Loucy (cell line): Measurements from ENCODE around the gene STRA8.

Experiments used
- EZH2phosphoT487 ChIP-seq: fragments of 200-600 bp; IDR thresholded peaks from 2 replicates; pipeline ENCODE4 v1.6.1; 2018; ENCODE audit warnings: antibody characterized with exemption, mild to moderate bottlenecking, moderate library complexity, borderline replicate concordance
- TF ChIP-seq, protein P1 (sequence below): fragments of 200-600 bp; sonication (generic); conservative IDR thresholded peaks from 2 replicates; pipeline ENCODE4 v1.5.1; 2014; ENCODE audit warnings: mild to moderate bottlenecking, antibody characterized with exemption, low read length

DNA sequence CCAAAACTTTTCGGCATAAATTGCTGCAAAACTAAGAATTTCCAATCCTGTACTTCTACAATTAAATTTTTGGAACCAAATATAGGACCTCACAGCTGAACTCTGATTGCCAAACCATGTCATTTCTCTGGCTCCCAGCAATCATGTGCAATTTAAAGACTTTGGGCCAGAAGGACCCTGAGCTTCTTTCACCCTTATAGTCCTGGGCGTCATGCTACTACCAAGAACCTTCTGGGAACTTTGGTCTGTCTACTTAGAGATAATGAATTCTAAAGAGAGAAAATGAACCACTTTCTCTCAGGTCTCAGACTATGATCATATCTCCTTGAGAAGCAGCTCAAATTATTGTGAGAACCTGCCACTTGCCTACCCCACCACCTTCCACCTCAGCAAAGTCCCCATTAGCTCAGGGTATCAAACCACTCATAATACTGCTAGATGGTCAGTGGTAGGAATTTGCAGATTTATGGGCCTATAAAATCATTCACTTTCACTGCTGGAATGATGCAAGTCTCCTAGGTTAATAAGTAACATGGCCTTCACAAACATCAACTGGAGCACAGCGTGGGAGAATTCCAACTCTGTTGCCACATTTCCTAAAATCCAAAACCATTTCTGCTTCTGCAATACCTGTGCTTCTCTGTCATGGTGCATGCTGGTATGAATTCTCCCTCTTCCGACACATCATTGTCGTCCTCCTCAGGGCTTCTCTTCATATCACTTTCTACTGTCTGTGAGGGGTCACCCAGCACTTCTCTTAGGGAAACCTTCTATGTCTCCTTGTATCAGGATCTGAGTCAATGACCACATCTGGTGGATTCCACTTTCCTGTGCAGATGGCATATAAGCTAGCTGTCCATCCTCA, 15.8 kb upstream of the STRA8 start:
- TF ChIP-seq, protein P1, sequence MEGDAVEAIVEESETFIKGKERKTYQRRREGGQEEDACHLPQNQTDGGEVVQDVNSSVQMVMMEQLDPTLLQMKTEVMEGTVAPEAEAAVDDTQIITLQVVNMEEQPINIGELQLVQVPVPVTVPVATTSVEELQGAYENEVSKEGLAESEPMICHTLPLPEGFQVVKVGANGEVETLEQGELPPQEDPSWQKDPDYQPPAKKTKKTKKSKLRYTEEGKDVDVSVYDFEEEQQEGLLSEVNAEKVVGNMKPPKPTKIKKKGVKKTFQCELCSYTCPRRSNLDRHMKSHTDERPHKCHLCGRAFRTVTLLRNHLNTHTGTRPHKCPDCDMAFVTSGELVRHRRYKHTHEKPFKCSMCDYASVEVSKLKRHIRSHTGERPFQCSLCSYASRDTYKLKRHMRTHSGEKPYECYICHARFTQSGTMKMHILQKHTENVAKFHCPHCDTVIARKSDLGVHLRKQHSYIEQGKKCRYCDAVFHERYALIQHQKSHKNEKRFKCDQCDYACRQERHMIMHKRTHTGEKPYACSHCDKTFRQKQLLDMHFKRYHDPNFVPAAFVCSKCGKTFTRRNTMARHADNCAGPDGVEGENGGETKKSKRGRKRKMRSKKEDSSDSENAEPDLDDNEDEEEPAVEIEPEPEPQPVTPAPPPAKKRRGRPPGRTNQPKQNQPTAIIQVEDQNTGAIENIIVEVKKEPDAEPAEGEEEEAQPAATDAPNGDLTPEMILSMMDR: no peak
- TF ChIP-seq EZH2phosphoT487: no peak
